SH-SY5Y (cell line): ENCODE measurements around the gene IL20RA.
A peak's percentile ranks its signal among the peaks of the same experiment; 100 is the strongest.

Source experiments
- GATA2 ChIP-seq: IDR thresholded peaks from 2 replicates; pipeline ENCODE4 v1.6.1; 2011; ENCODE audit warnings: mild to moderate bottlenecking, low read depth, low read length
- GATA3 ChIP-seq: IDR thresholded peaks from 2 replicates; pipeline ENCODE4 v1.6.1; 2011; ENCODE audit warnings: low read depth, mild to moderate bottlenecking, low read length, moderate library complexity

IL20RA gene

GRCh38 chr6:136956590-136957544, 87.9 kb downstream of the IL20RA start:
- no peak for TF ChIP-seq GATA2
- no peak for TF ChIP-seq GATA3

GRCh38 chr6:136955123-136955522, 89.6 kb downstream of the IL20RA start:
- no peak for TF ChIP-seq GATA2

GRCh38 chr6:136952714-136953260, 92.0 kb downstream of the IL20RA start:
- TF ChIP-seq GATA3 (0 out of 2 replicates have a peak, but pooled peaks have one; percentile 25), GATA2 (peak; percentile 54)

GRCh38 chr6:136950436-136951126, 94.2 kb downstream of the IL20RA start:
- TF ChIP-seq GATA2: no peak
- TF ChIP-seq GATA3: no peak
